Measurements from ENCODE around the gene RFK.

DNA sequence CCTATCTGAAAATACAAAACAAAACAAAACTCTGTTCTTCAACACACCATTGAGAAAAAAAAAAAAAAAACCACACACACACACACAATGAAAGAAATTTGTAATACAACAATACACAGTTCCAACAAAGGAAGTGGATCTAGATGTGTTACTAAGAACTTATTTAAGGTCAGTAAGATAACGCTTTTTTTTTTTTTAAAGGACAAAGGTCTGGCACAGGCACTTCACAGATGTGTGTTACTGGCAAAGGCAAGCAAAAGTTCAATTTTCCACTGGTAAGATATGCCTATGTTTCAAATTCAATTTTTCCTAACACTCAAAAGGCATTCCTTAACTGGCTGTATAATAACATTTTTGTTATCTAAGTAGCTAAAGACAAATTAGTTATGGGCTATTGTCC lies 3.6 kb downstream of the RFK start:
- no peak for TF ChIP-seq CTCF (conservative IDR thresholded peaks at IDR 0.05; ENCODE audit: low read length)
- no peak for TF ChIP-seq EZH2phosphoT487 (IDR thresholded peaks at IDR 0.05; ENCODE audit: borderline replicate concordance)
